Right cardiac atrium (tissue), 5 donors: ENCODE results near the gene ZNF768. TPM values are rescaled to one million over a fixed set of nuclear protein-coding genes. Genes with fewer than 3 reads are reported as not detected.
A peak's percentile ranks its signal among the peaks of the same experiment; 100 is the strongest.

ENCODE experiments used
- ATAC-seq, 2 donors: fragments of 200-7000 bp; cut with Tn5 transposase; one replicate each; pipeline versions ENCODE4 v1.8.0 to v1.9.1; 2020; ENCODE audit warnings: moderate library complexity in 2 of 2, mild to moderate bottlenecking in 1 of 2
- DNase-seq, 3 donors: peaks; one replicate each; pipeline ENCODE4 v3.0.0-alpha.2; 2020
- H3K27ac ChIP-seq: one replicate; pipeline ENCODE4 v1.5.1; 2013; ENCODE audit warnings: mild to moderate bottlenecking, low read length, control low read depth, moderate library complexity
- H3K27me3 ChIP-seq: one replicate; pipeline ENCODE4 v1.6.1; 2013; ENCODE audit not compliant: control insufficient read depth, insufficient read depth
- H3K4me1 ChIP-seq: one replicate; pipeline ENCODE4 v1.6.1; 2013; ENCODE audit warnings: low read length; ENCODE audit not compliant: control insufficient read depth, insufficient read depth
- H3K4me3 ChIP-seq: one replicate; pipeline ENCODE4 v1.5.1; 2013; ENCODE audit warnings: low read length, control low read depth
- H3K9me3 ChIP-seq: one replicate; pipeline ENCODE4 v1.6.1; 2013; ENCODE audit warnings: low read length; ENCODE audit not compliant: control insufficient read depth
- WGBS: extraction: QIAGEN DNeasy Blood & Tissue Kit; methylation state at CpG from one replicate; pipeline ENCODE4 v1.1.7; 2013; 5-methylcytosine and 5-hydroxymethylcytosine counted together
- intact Hi-C, 4 donors: fragments of 100-400 bp; cut with DNase I; formaldehyde crosslinking; loops; one replicate each; pipeline versions ENCODE4 v1.11.0 to v1.14.0; 2022 to 2023
- polyA plus RNA-seq: library from polyadenylated mRNA; stranded (reverse); fragments of 200-250 nt; gene quantifications from one replicate; pipeline ENCODE4 v1.2.3, GENCODE V29; 2013
- total RNA-seq, 4 donors: library from RNA; stranded (reverse); fragmentation: NEBNext Ultra II Directional; extraction: Animal tissue kit (Norgen Biotek cat#: 25700); gene quantifications; one replicate each; pipeline ENCODE4 v1.2.1, GENCODE V29; 2021
- donor health status: healthy with polysubstance abuse.
- donor health status: DM: no; HTN: yes; CAD: no.
- donor health status: DM: no; HTN: no; CAD: no.
- donor health status: DM: no; HTN: yes; CAD: no; lungs with severe emphysema.
- donor health status: DM: yes; HTN: yes; CAD: no.

ZNF768 gene
- total and polyA plus RNA-seq, 5 donors: 40.9 to 66.7 (median 53.3) TPM

GRCh38 chr16:30503403-30504296, 22.7 kb downstream of the ZNF768 start:
- no peaks in the 10 kb centered on the region for H3K27me3 ChIP-seq
- H3K9me3 ChIP-seq: no peaks in the 10 kb centered on the region
- DNase-seq (no peak), ATAC-seq (no peak)
- WGBS: 74% methylated on average over 6 of the region's 6 CpGs
- no peak overlapping the region for H3K27ac ChIP-seq
- no peak overlapping the region for H3K4me3 ChIP-seq
- H3K4me1 ChIP-seq: no peaks in the 10 kb centered on the region
- intact Hi-C loops: no loop called here

- Histone ChIP-seq H3K9me3 (no peaks in the 10 kb centered on the region), H3K27ac (no peak overlapping the region), H3K27me3 (no peaks in the 10 kb centered on the region), H3K4me3 (no peak overlapping the region), H3K4me1 (no peaks in the 10 kb centered on the region)
- intact Hi-C loops: no loop called here
- 57% methylated on average over 8 of the region's 8 CpGs for WGBS
- ATAC-seq (no peak), DNase-seq (no peak)
Observed at GRCh38 chr16:30499284-30499683, 27.1 kb downstream of the ZNF768 start.

GRCh38 chr16:30494709-30495108, 31.7 kb downstream of the ZNF768 start:
- Histone ChIP-seq H3K27ac (no peak overlapping the region), H3K4me1 (no peaks in the 10 kb centered on the region), H3K4me3 (no peak overlapping the region), H3K9me3 (no peaks in the 10 kb centered on the region), H3K27me3 (no peaks in the 10 kb centered on the region)
- 63% methylated on average over 12 of the region's 12 CpGs for WGBS
- DNase-seq: no peak
- intact Hi-C loops: no loop called here
- no peak for ATAC-seq

- WGBS: 75% methylated on average over 11 of the region's 11 CpGs
- Histone ChIP-seq H3K9me3 (no peaks in the 10 kb centered on the region), H3K27me3 (no peaks in the 10 kb centered on the region), H3K4me3 (no peak overlapping the region), H3K4me1 (no peaks in the 10 kb centered on the region), H3K27ac (no peak overlapping the region)
- DNase-seq (no peak), ATAC-seq (no peak)
- intact Hi-C loops: no loop called here
Observed at GRCh38 chr16:30493941-30494488, 32.4 kb downstream of the ZNF768 start.

GRCh38 chr16:30491744-30492308, 34.5 kb downstream of the ZNF768 start:
- WGBS: 29% methylated on average over 6 of the region's 6 CpGs
- ATAC-seq: peak; percentile 58 to 68
- intact Hi-C loops: no loop called here

GRCh38 chr16:30491229-30491628, 35.1 kb downstream of the ZNF768 start:
- DNase-seq: no peak
- no peaks in the 10 kb centered on the region for H3K4me1 ChIP-seq
- WGBS: 90% methylated on average over 4 of the region's 4 CpGs
- H3K4me3 ChIP-seq: no peak overlapping the region
- no peaks in the 10 kb centered on the region for H3K27me3 ChIP-seq
- no peak overlapping the region for H3K27ac ChIP-seq
- H3K9me3 ChIP-seq: no peaks in the 10 kb centered on the region
- ATAC-seq: no peak
- intact Hi-C loops: no loop called here

More at GRCh38 chr16:30491744-30492308, 34.5 kb downstream of the ZNF768 start:
- Histone ChIP-seq H3K4me3 (no peak overlapping the region), H3K4me1 (no peaks in the 10 kb centered on the region), H3K9me3 (no peaks in the 10 kb centered on the region), H3K27me3 (no peaks in the 10 kb centered on the region), H3K27ac (no peak overlapping the region)
- peak in 1 of 3 donors; percentile 22 for DNase-seq

GRCh38 chr16:30490210-30490609, 36.2 kb downstream of the ZNF768 start:
- DNase-seq (no peak), ATAC-seq (no peak)
- intact Hi-C loops: no loop called here
- H3K4me1 ChIP-seq: no peaks in the 10 kb centered on the region
- H3K4me3 ChIP-seq: no peak overlapping the region
- 75% methylated on average over 6 of the region's 6 CpGs for WGBS
- H3K27me3 ChIP-seq: no peaks in the 10 kb centered on the region
- no peak overlapping the region for H3K27ac ChIP-seq
- no peaks in the 10 kb centered on the region for H3K9me3 ChIP-seq

GRCh38 chr16:30488764-30489605, 37.4 kb downstream of the ZNF768 start:
- ATAC-seq: no peak
- no peak overlapping the region for H3K27ac ChIP-seq
- 66% methylated on average over 11 of the region's 11 CpGs for WGBS
- H3K4me3 ChIP-seq: no peak overlapping the region
- no peaks in the 10 kb centered on the region for H3K27me3 ChIP-seq
- H3K4me1 ChIP-seq: no peaks in the 10 kb centered on the region
- intact Hi-C loops: no loop called here
- no peaks in the 10 kb centered on the region for H3K9me3 ChIP-seq
- no peak for DNase-seq

- H3K27me3 ChIP-seq: no peaks in the 10 kb centered on the region
- H3K9me3 ChIP-seq: no peaks in the 10 kb centered on the region
- intact Hi-C loops: no loop called here
- H3K27ac ChIP-seq: no peak overlapping the region
- ATAC-seq (no peak), DNase-seq (no peak)
- WGBS: 88% methylated on average over 7 of the region's 7 CpGs
- no peak overlapping the region for H3K4me3 ChIP-seq
- no peaks in the 10 kb centered on the region for H3K4me1 ChIP-seq
Observed at GRCh38 chr16:30485818-30486436, 40.4 kb downstream of the ZNF768 start.

GRCh38 chr16:30484887-30485286, 41.5 kb downstream of the ZNF768 start:
- no peak overlapping the region for H3K27ac ChIP-seq
- no peak for ATAC-seq
- intact Hi-C loops: no loop called here
- no peak overlapping the region for H3K4me3 ChIP-seq
- no peaks in the 10 kb centered on the region for H3K27me3 ChIP-seq
- no peaks in the 10 kb centered on the region for H3K4me1 ChIP-seq
- no peak for DNase-seq
- no peaks in the 10 kb centered on the region for H3K9me3 ChIP-seq
